Tibial nerve (tissue), 4 donors: ENCODE results near the gene EBF4.

Source experiments
- CTCF ChIP-seq, 5 experiments: fragments of 200-600 bp in 3 of 5; fragments of 450-650 bp in 2 of 5; sonication (generic) in 3 of 5; IDR thresholded peaks; one replicate each; pipeline ENCODE4 v1.5.1; 2016 to 2019; ENCODE audit warnings: antibody characterized with exemption in 5 of 5, mild to moderate bottlenecking in 3 of 5, moderate library complexity in 2 of 5
- EP300 ChIP-seq, 2 donors: sonication (generic); formaldehyde crosslinking; IDR thresholded peaks; one replicate each; pipeline ENCODE4 v1.6.1; 2017; ENCODE audit warnings: antibody characterized with exemption in 2 of 2, mild to moderate bottlenecking in 1 of 2
- POLR2A ChIP-seq, 2 donors: fragments of 450-650 bp; IDR thresholded peaks; one replicate each; pipeline ENCODE4 v1.6.1; 2017; ENCODE audit warnings: antibody characterized with exemption in 2 of 2, mild to moderate bottlenecking in 2 of 2, moderate library complexity in 2 of 2

- TF ChIP-seq CTCF (IDR thresholded peaks at IDR 0.05) (no peak), POLR2A (IDR thresholded peaks at IDR 0.05) (no peak), EP300 (IDR thresholded peaks at IDR 0.05) (no peak)
Measured at GRCh38 chr20:2657674-2658073, 34.9 kb upstream of the EBF4 start.
